HepG2 (cell line): ENCODE results near the gene CDKN3. TPM values are rescaled to one million over a fixed set of nuclear protein-coding genes. Genes with fewer than 3 reads are reported as not detected.

Source experiments
- ARNT ChIP-seq: fragments of 450-650 bp; IDR thresholded peaks from 2 replicates; pipeline ENCODE4 v1.6.1; 2017
- BCLAF1 ChIP-seq: fragments of 450-650 bp; IDR thresholded peaks from 2 replicates; pipeline ENCODE4 v1.6.1; 2017; ENCODE audit warnings: mild to moderate bottlenecking
- BORCS8-MEF2B ChIP-seq: sonication (generic); formaldehyde crosslinking; IDR thresholded peaks from 2 replicates; pipeline ENCODE4 v1.8.0; 2022; ENCODE audit warnings: mild to moderate bottlenecking, missing genetic modification reagents
- CREBL2 ChIP-seq: sonication (generic); formaldehyde crosslinking; IDR thresholded peaks from 2 replicates; pipeline ENCODE4 v1.8.1; 2023; ENCODE audit warnings: missing genetic modification reagents, mild to moderate bottlenecking, borderline replicate concordance
- GATAD2A ChIP-seq: IDR thresholded peaks from 2 replicates; pipeline ENCODE4 v1.6.1; 2016
- HHEX ChIP-seq: IDR thresholded peaks from 2 replicates; pipeline ENCODE4 v1.6.1; 2016; ENCODE audit warnings: control low read depth
- HMG20B ChIP-seq: conservative IDR thresholded peaks from 2 replicates; pipeline ENCODE4 v1.6.1; 2016; ENCODE audit warnings: missing genetic modification reagents, missing compliant biosample characterization
- KLF16 ChIP-seq, 2 experiments: sonication (generic) in 1 of 2; formaldehyde crosslinking in 1 of 2; IDR thresholded peaks; 2 replicates each; pipeline versions ENCODE4 v1.6.1 to v1.8.0; 2016 to 2023; ENCODE audit warnings: missing genetic modification reagents in 2 of 2, missing compliant biosample characterization in 1 of 2
- MAFK ChIP-seq, 2 experiments: IDR thresholded peaks in 1 of 2; conservative IDR thresholded peaks in 1 of 2; 2 replicates each; pipeline ENCODE4 v1.6.1; 2011; ENCODE audit warnings: improper control_type of control experiment in 2 of 2, low read length in 2 of 2
- PHF20 ChIP-seq: sonication (generic); formaldehyde crosslinking; IDR thresholded peaks from 2 replicates; pipeline ENCODE4 v1.5.0; 2020; ENCODE audit warnings: mild to moderate bottlenecking, missing genetic modification reagents
- SOX5 ChIP-seq: IDR thresholded peaks from 2 replicates; pipeline ENCODE4 v1.6.1; 2016; ENCODE audit warnings: borderline replicate concordance
- STAG1 ChIP-seq: sonication (generic); formaldehyde crosslinking; IDR thresholded peaks from 2 replicates; pipeline ENCODE4 v1.4.0; 2020; ENCODE audit warnings: missing genetic modification reagents
- ZBTB46 ChIP-seq: sonication (generic); formaldehyde crosslinking; IDR thresholded peaks from 2 replicates; pipeline ENCODE4 v1.4.0; 2020; ENCODE audit warnings: mild to moderate bottlenecking, missing genetic modification reagents, borderline replicate concordance
- ZMYM3 ChIP-seq: sonication (generic); formaldehyde crosslinking; IDR thresholded peaks from 2 replicates; pipeline ENCODE4 v1.5.1; 2020; ENCODE audit warnings: mild to moderate bottlenecking, missing genetic modification reagents
- ZNF253 ChIP-seq: sonication (generic); formaldehyde crosslinking; IDR thresholded peaks from 2 replicates; pipeline ENCODE4 v1.8.0; 2022; ENCODE audit warnings: mild to moderate bottlenecking, missing genetic modification reagents, borderline replicate concordance
- ZNF331 ChIP-seq: sonication (generic); formaldehyde crosslinking; IDR thresholded peaks from 2 replicates; pipeline ENCODE4 v1.4.0; 2020; ENCODE audit warnings: missing genetic modification reagents
- ZNF687 ChIP-seq: sonication (generic); formaldehyde crosslinking; IDR thresholded peaks from 2 replicates; pipeline ENCODE4 v1.5.1; 2020; ENCODE audit warnings: mild to moderate bottlenecking, missing genetic modification reagents, moderate library complexity
- ZNF7 ChIP-seq: IDR thresholded peaks from 2 replicates; pipeline ENCODE4 v1.6.1; 2016; ENCODE audit warnings: missing biosample characterization, missing genetic modification reagents
- polyA plus RNA-seq, 8 experiments: library from polyadenylated mRNA; depleted of rRNA in 3 of 8; stranded (reverse) in 7 of 8; unstranded in 1 of 8; fragments of >200 nt; fragmentation: Illumina TruSeq in 4 of 8; extraction: Trizol in 4 of 8; gene quantifications; 2 replicates each; pipeline versions ENCODE4 v1.2.1 to v1.2.3, GENCODE V29; 2011 to 2016; ENCODE audit warnings: low read depth in 4 of 8, missing spikeins in 1 of 8, mixed read lengths in 1 of 8; ENCODE audit not compliant: insufficient read depth in 1 of 8
- total RNA-seq, 5 experiments: library from RNA; depleted of rRNA; stranded (reverse); fragments of >200 nt; fragmentation: Illumina TruSeq; extraction: Trizol; gene quantifications; 2 replicates each; pipeline ENCODE4 v1.2.3, GENCODE V29; 2016; ENCODE audit warnings: low read depth in 1 of 5
- TF ChIP-seq, protein P1 (sequence below): sonication (generic); formaldehyde crosslinking; IDR thresholded peaks from 2 replicates; pipeline ENCODE4 v1.5.1; 2020; ENCODE audit warnings: missing genetic modification reagents, mild to moderate bottlenecking, borderline replicate concordance

CDKN3 gene
- total and polyA plus RNA-seq, 2 of the 13 experiments (the other 11 are each of a cell fraction or from before 2014, with no cell fraction given) = 63.0 to 88.9 TPM

DNA sequence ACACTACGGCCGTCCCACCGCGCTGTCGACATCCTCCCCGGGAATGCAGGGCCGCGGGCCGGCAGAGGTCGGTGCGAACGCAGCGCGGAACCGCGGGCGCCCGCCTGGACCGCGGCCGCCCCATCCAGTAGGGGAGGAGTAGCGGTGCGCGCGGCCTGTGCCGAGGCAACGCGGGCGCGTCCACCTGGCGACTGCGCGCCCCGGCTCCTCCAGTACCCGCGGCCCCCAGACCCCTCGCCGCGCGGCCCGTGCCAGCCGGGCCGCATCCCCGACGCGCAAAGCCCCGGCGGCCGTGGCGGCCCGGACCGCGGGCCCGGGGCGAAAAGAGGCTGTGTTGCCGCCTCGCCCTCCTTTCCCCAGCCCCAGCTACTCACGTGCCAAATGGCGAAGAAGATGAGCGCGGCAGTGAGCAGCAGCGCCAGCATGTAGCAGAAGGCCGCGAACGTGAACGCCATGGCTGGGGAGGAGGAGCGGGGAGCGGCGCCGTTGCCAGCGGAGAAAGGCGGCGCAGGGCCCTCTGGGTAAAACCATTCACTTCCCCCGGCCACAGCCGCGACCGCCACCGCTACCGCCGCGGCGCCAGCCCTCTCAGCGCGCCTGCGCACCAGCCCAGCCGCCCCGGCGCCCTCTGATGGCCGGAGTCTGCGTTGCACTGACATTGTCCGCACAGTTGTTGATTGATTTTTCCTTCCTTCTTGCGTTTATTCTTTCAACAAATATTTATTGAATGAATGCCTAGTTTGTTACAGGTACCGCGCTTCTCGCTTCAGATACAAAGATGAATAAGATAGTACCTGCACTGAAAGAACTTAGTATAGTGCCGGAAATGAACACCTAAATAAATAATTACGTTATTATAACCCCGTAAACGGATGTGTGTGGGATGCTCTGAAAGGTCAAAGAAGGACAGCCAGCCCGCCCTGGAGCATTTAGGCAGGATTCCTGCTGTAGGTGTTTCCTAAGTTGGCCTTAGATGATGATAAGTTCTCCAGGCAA, 44.4 kb downstream of the CDKN3 start, which contains the start of gene CNIH1 (continued):
- TF ChIP-seq CREBL2 (CRISPR knock-in tag) (no peak), ZMYM3 (CRISPR knock-in tag) (0 out of 2 replicates have a peak, but pooled peaks have one; percentile 36), KLF16 (CRISPR knock-in tag; IDR thresholded peaks at IDR 0.05) (peak in 1 of 2 experiments; percentile 63; a peak in 2 of 4 replicates), HMG20B (CRISPR knock-in tag) (no peak), ARNT (no peak), ZNF7 (CRISPR knock-in tag) (0 out of 2 replicates have a peak, but pooled peaks have one; percentile 18), MAFK (conservative IDR thresholded peaks at IDR 0.05 in 1 of 2, IDR thresholded peaks at IDR 0.05 in 1 of 2; ENCODE audit: low read length in 2 of 2) (no peak), ZNF331 (CRISPR knock-in tag) (peak; percentile 43; the same call in 1 of the 2 replicates), STAG1 (CRISPR knock-in tag) (peak; percentile 32; the same call in 1 of the 2 replicates), BORCS8-MEF2B (peak; percentile 66), BCLAF1 (no peak), HHEX (CRISPR knock-in tag) (no peak), ZNF253 (CRISPR knock-in tag) (peak; percentile 71; the same call in 1 of the 2 replicates), SOX5 (CRISPR knock-in tag) (peak; percentile 58; the same call in 1 of the 2 replicates), GATAD2A (CRISPR knock-in tag) (peak; percentile 75), PHF20 (CRISPR knock-in tag) (peak; percentile 68), ZNF687 (CRISPR knock-in tag) (peak; percentile 93), ZBTB46 (CRISPR knock-in tag) (no peak)
- TF ChIP-seq, protein P1, sequence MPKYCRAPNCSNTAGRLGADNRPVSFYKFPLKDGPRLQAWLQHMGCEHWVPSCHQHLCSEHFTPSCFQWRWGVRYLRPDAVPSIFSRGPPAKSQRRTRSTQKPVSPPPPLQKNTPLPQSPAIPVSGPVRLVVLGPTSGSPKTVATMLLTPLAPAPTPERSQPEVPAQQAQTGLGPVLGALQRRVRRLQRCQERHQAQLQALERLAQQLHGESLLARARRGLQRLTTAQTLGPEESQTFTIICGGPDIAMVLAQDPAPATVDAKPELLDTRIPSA (CRISPR knock-in tag) = no peak
